HUES48 (cell line): ENCODE measurements around the gene RAB5A.
"Not testable (repeated sequence)": the region's sequence is repeated elsewhere in the genome, so short reads cannot be mapped to it uniquely, and the experiment has no call there.

Source experiments
- H3K27ac ChIP-seq: one replicate; pipeline ENCODE4 v1.7.0; 2013; ENCODE audit warnings: low read depth, low read length, inconsistent platforms
- H3K27me3 ChIP-seq: 2 replicates; pipeline ENCODE4 v1.6.1; 2013; ENCODE audit warnings: mild to moderate bottlenecking, low read length; ENCODE audit not compliant: control insufficient read depth, insufficient read depth
- H3K36me3 ChIP-seq: 2 replicates; pipeline ENCODE4 v1.6.1; 2013; ENCODE audit warnings: low read length; ENCODE audit not compliant: control insufficient read depth, insufficient read depth
- H3K4me1 ChIP-seq: 2 replicates; pipeline ENCODE4 v1.6.1; 2013; ENCODE audit warnings: mild to moderate bottlenecking, low read length; ENCODE audit not compliant: control insufficient read depth, insufficient read depth
- H3K4me3 ChIP-seq: 2 replicates; pipeline ENCODE4 v1.5.1; 2013; ENCODE audit warnings: mild to moderate bottlenecking, low read depth, low read length
- H3K9ac ChIP-seq: 2 replicates; pipeline ENCODE4 v1.6.1; 2013; ENCODE audit warnings: mild to moderate bottlenecking, low read depth, low read length, moderate library complexity
- H3K9me3 ChIP-seq: 2 replicates; pipeline ENCODE4 v1.6.1; 2013; ENCODE audit warnings: low read length; ENCODE audit not compliant: control insufficient read depth, insufficient read depth

RAB5A gene

GRCh38 chr3:19948226-19948591 is 1.3 kb downstream of the RAB5A start:
- Histone ChIP-seq H3K4me1 (peaks cover 26% of the 10 kb centered on the region), H3K27ac (peak overlapping the region; percentile 96), H3K36me3 (peaks cover 37% of the 10 kb centered on the region)

GRCh38 chr3:19950316-19950715 is 3.4 kb downstream of the RAB5A start:
- Histone ChIP-seq H3K9ac (no peak overlapping the region), H3K4me1 (peaks cover 26% of the 10 kb centered on the region), H3K27ac (no peak overlapping the region), H3K27me3 (no peaks in the 10 kb centered on the region), H3K9me3 (no peaks in the 10 kb centered on the region), H3K4me3 (no peak overlapping the region; the same call in 1 of the 2 replicates), H3K36me3 (peaks cover 58% of the 10 kb centered on the region)

More at GRCh38 chr3:19948226-19948591, 1.3 kb downstream of the RAB5A start:
- no peaks in the 10 kb centered on the region for H3K27me3 ChIP-seq
- H3K4me3 ChIP-seq = peak overlapping the region; percentile 76
- H3K9me3 ChIP-seq = no peaks in the 10 kb centered on the region
- H3K9ac ChIP-seq = peak overlapping the region; percentile 82

GRCh38 chr3:19954676-19955075 is 7.8 kb downstream of the RAB5A start:
- Histone ChIP-seq H3K4me3 (no peak overlapping the region), H3K9ac (no peak overlapping the region), H3K27ac (no peak overlapping the region), H3K27me3 (no peaks in the 10 kb centered on the region), H3K4me1 (0 out of 2 replicates have a peak, but pooled peaks cover 6% of the 10 kb centered on the region), H3K9me3 (no peaks in the 10 kb centered on the region), H3K36me3 (peaks cover 82% of the 10 kb centered on the region)

GRCh38 chr3:19957354-19957753 is 10.5 kb downstream of the RAB5A start:
- not testable (repeated sequence) for H3K27me3 ChIP-seq, H3K27ac ChIP-seq, H3K9ac ChIP-seq, H3K4me3 ChIP-seq, H3K9me3 ChIP-seq, H3K4me1 ChIP-seq
- peaks cover 75% of the 10 kb centered on the region for H3K36me3 ChIP-seq

GRCh38 chr3:19959505-19959904 is 12.6 kb downstream of the RAB5A start:
- no peaks in the 10 kb centered on the region for H3K9me3 ChIP-seq
- no peaks in the 10 kb centered on the region for H3K27me3 ChIP-seq

GRCh38 chr3:19960696-19961095 is 13.8 kb downstream of the RAB5A start:
- no peak overlapping the region for H3K9ac ChIP-seq
- H3K36me3 ChIP-seq = peaks cover 42% of the 10 kb centered on the region
- no peaks in the 10 kb centered on the region for H3K9me3 ChIP-seq
- no peak overlapping the region for H3K4me3 ChIP-seq
- no peaks in the 10 kb centered on the region for H3K27me3 ChIP-seq
- no peaks in the 10 kb centered on the region for H3K4me1 ChIP-seq
- no peak overlapping the region for H3K27ac ChIP-seq

More at GRCh38 chr3:19959505-19959904, 12.6 kb downstream of the RAB5A start:
- Histone ChIP-seq H3K36me3 (peaks cover 53% of the 10 kb centered on the region), H3K27ac (no peak overlapping the region), H3K4me1 (no peaks in the 10 kb centered on the region), H3K4me3 (no peak overlapping the region), H3K9ac (no peak overlapping the region)

GRCh38 chr3:19961960-19962359 is 15.1 kb downstream of the RAB5A start:
- Histone ChIP-seq H3K9ac (no peak overlapping the region), H3K4me3 (no peak overlapping the region), H3K27ac (no peak overlapping the region), H3K4me1 (no peaks in the 10 kb centered on the region), H3K36me3 (peaks cover 37% of the 10 kb centered on the region), H3K27me3 (no peaks in the 10 kb centered on the region), H3K9me3 (no peaks in the 10 kb centered on the region)

GRCh38 chr3:19967208-19967607 is 20.3 kb downstream of the RAB5A start:
- Histone ChIP-seq H3K4me1 (no peaks in the 10 kb centered on the region), H3K36me3 (peaks cover 25% of the 10 kb centered on the region), H3K9ac (no peak overlapping the region), H3K4me3 (no peak overlapping the region), H3K27ac (no peak overlapping the region), H3K27me3 (no peaks in the 10 kb centered on the region), H3K9me3 (no peaks in the 10 kb centered on the region)

GRCh38 chr3:19967812-19968211 is 20.9 kb downstream of the RAB5A start:
- Histone ChIP-seq H3K9me3 (no peaks in the 10 kb centered on the region), H3K27ac (no peak overlapping the region), H3K4me1 (no peaks in the 10 kb centered on the region), H3K9ac (no peak overlapping the region), H3K36me3 (peaks cover 28% of the 10 kb centered on the region), H3K4me3 (no peak overlapping the region), H3K27me3 (no peaks in the 10 kb centered on the region)

GRCh38 chr3:19970327-19970726 is 23.4 kb downstream of the RAB5A start:
- peaks cover 47% of the 10 kb centered on the region for H3K36me3 ChIP-seq
- no peaks in the 10 kb centered on the region for H3K4me1 ChIP-seq
- no peak overlapping the region for H3K4me3 ChIP-seq
- H3K9ac ChIP-seq = no peak overlapping the region
- no peaks in the 10 kb centered on the region for H3K9me3 ChIP-seq
- no peaks in the 10 kb centered on the region for H3K27me3 ChIP-seq
- no peak overlapping the region for H3K27ac ChIP-seq

- peaks cover 55% of the 10 kb centered on the region for H3K36me3 ChIP-seq
- no peaks in the 10 kb centered on the region for H3K9me3 ChIP-seq
- no peak overlapping the region for H3K27ac ChIP-seq
These were observed 25.2 kb downstream of the RAB5A start for GRCh38 chr3:19972054-19972453.

GRCh38 chr3:19988904-19989303 is 42.0 kb downstream of the RAB5A start:
- peaks cover 15% of the 10 kb centered on the region for H3K36me3 ChIP-seq
- not testable (repeated sequence) for H3K4me1 ChIP-seq, H3K27me3 ChIP-seq, H3K9ac ChIP-seq, H3K9me3 ChIP-seq, H3K4me3 ChIP-seq, H3K27ac ChIP-seq

More at GRCh38 chr3:19972054-19972453, 25.2 kb downstream of the RAB5A start:
- H3K27me3 ChIP-seq = no peaks in the 10 kb centered on the region
- H3K4me3 ChIP-seq = no peak overlapping the region
- no peak overlapping the region for H3K9ac ChIP-seq
- no peaks in the 10 kb centered on the region for H3K4me1 ChIP-seq
